ENCODE results near the gene UBE2L6. TPM values are rescaled to one million over a fixed set of nuclear protein-coding genes. Genes with fewer than 3 reads are reported as not detected.
"Not testable (repeated sequence)": the region's sequence is repeated elsewhere in the genome, so short reads cannot be mapped to it uniquely, and the experiment has no call there.

The UBE2L6 gene
- total RNA-seq, 1 donor from 2014 or later = 48.1 TPM

- no peaks in the 10 kb centered on the region for H3K27me3 ChIP-seq
- H3K4me3 ChIP-seq = no peak within 1 kb of the TSS
- H3K36me3 ChIP-seq = no peaks in the 10 kb centered on the region
- no peak for DNase-seq (ENCODE audit: extremely low spot score in 2 of 2)
- TF ChIP-seq POLR2AphosphoS5 (IDR thresholded peaks at IDR 0.05; ENCODE audit: insufficient read depth in 1 of 2, low read depth in 1 of 2) (no peak), POLR2A (IDR thresholded peaks at IDR 0.05) (no peak), CTCF (IDR thresholded peaks at IDR 0.05) (no peak)
- no peaks in the 10 kb centered on the region for H3K4me1 ChIP-seq
- intact Hi-C loops (cut with DNase I) = no loop called here
- H3K9me3 ChIP-seq = no peaks in the 10 kb centered on the region
- no peak within 1 kb of the TSS for H3K27ac ChIP-seq
Measured at GRCh38 chr11:57536947-57537619, 30.4 kb downstream of the UBE2L6 start, which contains the start of gene SMTNL1. SMTNL1 (plus strand) TSS chr11:57537595; CDS start chr11:57542643, 5,048 bp downstream.

GRCh38 chr11:57534449-57534848 lies 33.0 kb downstream of the UBE2L6 start:
- intact Hi-C loops (cut with DNase I); H3K9me3 ChIP-seq; H3K27ac ChIP-seq; H3K27me3 ChIP-seq; H3K4me3 ChIP-seq; DNase-seq (ENCODE audit: extremely low spot score in 2 of 2); H3K36me3 ChIP-seq; H3K4me1 ChIP-seq: not testable (repeated sequence)

- no peaks in the 10 kb centered on the region for H3K36me3 ChIP-seq
- H3K4me1 ChIP-seq = peaks cover 12% of the 10 kb centered on the region
- intact Hi-C loops (cut with DNase I) = no loop called here
Measured at GRCh38 chr11:57530596-57531507, 36.6 kb downstream of the UBE2L6 start, which contains the start of gene TIMM10. TIMM10 (minus strand) TSS chr11:57530754; CDS start chr11:57530189, 565 bp downstream.

GRCh38 chr11:57530215-57530595 lies 37.3 kb downstream of the UBE2L6 start:
- H3K36me3 ChIP-seq = no peaks in the 10 kb centered on the region
- no peak for DNase-seq (ENCODE audit: extremely low spot score in 2 of 2)
- peak overlapping the region; percentile 57 for H3K27ac ChIP-seq
- no peak for TF ChIP-seq POLR2A (IDR thresholded peaks at IDR 0.05)
- peaks cover 12% of the 10 kb centered on the region for H3K4me1 ChIP-seq
- no peaks in the 10 kb centered on the region for H3K9me3 ChIP-seq
- intact Hi-C loops (cut with DNase I) = no loop called here
- no peaks in the 10 kb centered on the region for H3K27me3 ChIP-seq
- peak overlapping the region; percentile 62 to 82 for H3K4me3 ChIP-seq

More at GRCh38 chr11:57530596-57531507, 36.6 kb downstream of the UBE2L6 start, which contains the start of gene TIMM10:
- Histone ChIP-seq H3K27ac (peak within 1 kb of the TSS; percentile 57), H3K9me3 (no peaks in the 10 kb centered on the region), H3K4me3 (peak within 1 kb of the TSS; percentile 62 to 82), H3K27me3 (no peaks in the 10 kb centered on the region)
- DNase-seq (ENCODE audit: extremely low spot score in 2 of 2) = peak; percentile 97 to 99
- TF ChIP-seq CTCF (IDR thresholded peaks at IDR 0.05) = peak in 1 of 3 experiments; percentile 31
- TF ChIP-seq POLR2AphosphoS5 (IDR thresholded peaks at IDR 0.05; ENCODE audit: insufficient read depth in 1 of 2, low read depth in 1 of 2) = peak; percentile 89 to 100
- peak in 1 of 2 donors; percentile 8 for TF ChIP-seq POLR2A (IDR thresholded peaks at IDR 0.05)

GRCh38 chr11:57529012-57529411 lies 38.5 kb downstream of the UBE2L6 start:
- Histone ChIP-seq H3K27ac (no peak overlapping the region), H3K4me3 (no peak overlapping the region), H3K36me3 (no peaks in the 10 kb centered on the region), H3K27me3 (no peaks in the 10 kb centered on the region), H3K4me1 (peaks cover 12% of the 10 kb centered on the region), H3K9me3 (no peaks in the 10 kb centered on the region)
- no peak for TF ChIP-seq CTCF (IDR thresholded peaks at IDR 0.05)
- no peak for TF ChIP-seq POLR2A (IDR thresholded peaks at IDR 0.05)
- no peak for TF ChIP-seq POLR2AphosphoS5 (IDR thresholded peaks at IDR 0.05; ENCODE audit: insufficient read depth in 1 of 2, low read depth in 1 of 2)
- DNase-seq (ENCODE audit: extremely low spot score in 2 of 2) = no peak
- intact Hi-C loops (cut with DNase I) = loop anchor here (5.0 to 10.0 kb wide), 2 partner anchors 37 to 184 kb away; no protein-coding TSS in a partner anchor

All from vagina (tissue), 2 donors.